AG10803 (cell line): ENCODE data around the gene HLA-DRA.
"Not testable (repeated sequence)": the region's sequence is repeated elsewhere in the genome, so short reads cannot be mapped to it uniquely, and the experiment has no call there.

Experiments used
- DNase-seq: peaks from one replicate; pipeline ENCODE4 v3.0.0; 2010; ENCODE audit warnings: low read depth
- H3K4me3 ChIP-seq: 2 replicates; pipeline ENCODE4 v1.5.1; 2011; ENCODE audit warnings: mild to moderate bottlenecking, low read length, control low read depth
- CTCF ChIP-seq: conservative IDR thresholded peaks from 2 replicates; pipeline ENCODE4 v1.5.1; 2011; ENCODE audit warnings: mild to moderate bottlenecking, low read length, control low read depth, inconsistent platforms

The HLA-DRA gene

GRCh38 chr6:32460528-32460927, 20.8 kb downstream of the HLA-DRA start:
- H3K4me3 ChIP-seq, result no peak overlapping the region
- no peak for DNase-seq
- TF ChIP-seq CTCF, result no peak

GRCh38 chr6:32461493-32461892, 21.8 kb downstream of the HLA-DRA start:
- DNase-seq, result no peak
- TF ChIP-seq CTCF, result no peak
- H3K4me3 ChIP-seq, result no peak overlapping the region

- no peak overlapping the region for H3K4me3 ChIP-seq
- DNase-seq, result no peak
- no peak for TF ChIP-seq CTCF
Measured at GRCh38 chr6:32462609-32463008, 22.9 kb downstream of the HLA-DRA start.

DNA sequence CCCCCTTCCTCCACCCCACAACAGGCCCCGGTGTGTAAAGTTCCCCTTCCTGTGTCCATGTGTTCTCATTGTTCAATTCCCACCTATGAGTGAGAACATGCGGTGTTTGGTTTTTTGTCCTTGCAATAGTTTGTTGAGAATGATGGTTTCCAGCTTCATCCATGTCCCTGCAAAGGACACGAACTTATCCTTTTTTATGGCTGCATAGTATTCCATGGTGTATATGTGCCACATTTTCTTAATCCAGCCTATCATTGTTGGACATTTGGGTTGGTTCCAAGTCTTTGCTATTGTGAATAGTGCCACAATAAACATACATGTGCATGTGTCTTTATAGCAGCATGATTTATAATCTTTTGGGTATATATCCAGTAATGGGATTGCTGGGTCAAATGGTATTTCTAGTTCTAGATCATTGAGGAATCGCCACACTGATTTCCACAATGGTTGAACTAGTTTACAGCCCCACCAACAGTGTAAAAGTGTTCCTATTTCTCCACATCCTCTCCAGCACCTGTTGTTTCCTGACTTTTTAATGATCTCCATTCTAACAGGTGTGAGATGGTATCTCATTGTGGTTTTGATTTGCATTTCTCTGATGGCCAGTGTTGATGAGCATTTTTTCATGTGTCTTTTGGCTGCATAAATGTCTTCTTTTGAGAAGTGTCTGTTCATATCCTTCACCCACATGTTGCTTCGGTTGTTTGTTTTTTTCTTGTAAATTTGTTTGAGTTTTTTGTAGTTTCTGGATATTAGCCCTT, 28.2 kb downstream of the HLA-DRA start:
- not testable (repeated sequence) for DNase-seq, H3K4me3 ChIP-seq

DNA sequence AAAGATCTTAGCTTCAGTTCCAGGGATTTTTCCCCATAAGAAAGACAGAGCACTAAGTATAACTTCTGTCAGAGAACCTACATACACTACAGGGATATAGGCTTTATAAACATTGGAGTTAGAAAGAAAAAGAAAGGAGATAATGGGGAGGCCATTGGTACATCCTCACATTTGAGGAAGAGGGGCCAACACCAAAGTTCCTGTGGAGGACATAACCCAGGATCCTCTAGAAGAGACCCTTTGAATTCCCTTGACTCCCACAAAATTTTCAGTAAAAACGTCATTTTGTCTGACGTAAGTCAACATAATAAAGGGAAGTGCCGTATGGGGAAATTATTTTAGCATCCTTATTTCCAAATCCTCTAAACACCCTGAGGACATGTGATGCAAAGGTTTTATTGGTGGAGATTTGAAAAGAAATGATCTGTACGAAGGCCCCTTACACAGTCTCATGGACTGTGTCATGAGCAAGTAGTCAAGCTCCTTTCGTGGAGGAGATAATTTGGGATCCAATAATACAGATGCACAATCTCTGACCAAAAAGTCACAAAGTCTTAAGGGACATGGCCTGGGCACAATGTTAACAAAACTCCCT, 33.2 kb downstream of the HLA-DRA start:
- TF ChIP-seq CTCF, result no peak
- no peak for DNase-seq
- no peak overlapping the region for H3K4me3 ChIP-seq

- not testable (repeated sequence) for H3K4me3 ChIP-seq, DNase-seq
Measured at GRCh38 chr6:32473376-32474348, 34.0 kb downstream of the HLA-DRA start.

DNA sequence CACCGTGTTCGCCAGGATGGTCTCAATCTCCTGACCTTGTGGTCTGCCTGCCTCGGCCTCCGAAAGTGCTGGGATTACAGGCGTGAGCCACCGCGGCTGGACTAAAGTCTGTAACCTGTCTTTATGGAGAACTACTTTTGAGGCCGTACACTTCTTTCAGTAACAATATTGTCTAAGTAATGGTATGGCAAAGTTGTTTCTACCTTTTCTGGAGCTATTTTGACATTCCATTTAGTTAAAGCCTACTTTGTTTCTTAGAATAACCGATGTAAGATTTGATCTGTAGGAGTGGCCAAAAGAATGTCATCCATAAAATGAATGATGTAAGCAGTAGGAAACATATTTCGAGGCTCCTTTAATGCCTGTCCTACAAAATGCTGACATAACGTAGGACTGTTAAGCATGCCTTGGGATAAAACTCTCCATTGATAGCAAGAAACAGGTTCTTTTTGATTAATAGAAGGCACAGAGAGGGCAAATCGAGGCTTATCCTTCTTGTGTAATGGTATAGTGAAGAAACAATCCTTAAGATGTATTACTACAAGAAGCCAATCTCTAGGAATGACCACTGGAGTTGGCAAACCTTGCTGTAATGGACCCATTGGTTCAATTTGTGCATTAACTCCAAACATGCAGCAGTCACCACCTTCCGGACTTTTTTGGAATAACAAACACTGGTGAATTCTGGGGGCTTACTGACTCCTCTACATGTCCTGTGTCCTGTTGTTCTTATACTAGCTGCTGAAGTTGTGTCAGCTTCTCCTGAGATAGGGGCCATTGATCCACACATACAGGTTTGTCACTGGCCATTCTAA, 35.9 kb downstream of the HLA-DRA start:
- no peak overlapping the region for H3K4me3 ChIP-seq
- DNase-seq, result no peak
- no peak for TF ChIP-seq CTCF
